HG02610 (cell line): Measurements from ENCODE around the gene TTC7B.

Source experiments
- ATAC-seq: cut with Tn5 transposase; IDR thresholded peaks from one replicate; pipeline ENCODE4 v1.9.1; 2021; ENCODE audit warnings: mild to moderate bottlenecking, moderate library complexity; ENCODE audit not compliant: unreplicated experiment

The TTC7B gene

DNA sequence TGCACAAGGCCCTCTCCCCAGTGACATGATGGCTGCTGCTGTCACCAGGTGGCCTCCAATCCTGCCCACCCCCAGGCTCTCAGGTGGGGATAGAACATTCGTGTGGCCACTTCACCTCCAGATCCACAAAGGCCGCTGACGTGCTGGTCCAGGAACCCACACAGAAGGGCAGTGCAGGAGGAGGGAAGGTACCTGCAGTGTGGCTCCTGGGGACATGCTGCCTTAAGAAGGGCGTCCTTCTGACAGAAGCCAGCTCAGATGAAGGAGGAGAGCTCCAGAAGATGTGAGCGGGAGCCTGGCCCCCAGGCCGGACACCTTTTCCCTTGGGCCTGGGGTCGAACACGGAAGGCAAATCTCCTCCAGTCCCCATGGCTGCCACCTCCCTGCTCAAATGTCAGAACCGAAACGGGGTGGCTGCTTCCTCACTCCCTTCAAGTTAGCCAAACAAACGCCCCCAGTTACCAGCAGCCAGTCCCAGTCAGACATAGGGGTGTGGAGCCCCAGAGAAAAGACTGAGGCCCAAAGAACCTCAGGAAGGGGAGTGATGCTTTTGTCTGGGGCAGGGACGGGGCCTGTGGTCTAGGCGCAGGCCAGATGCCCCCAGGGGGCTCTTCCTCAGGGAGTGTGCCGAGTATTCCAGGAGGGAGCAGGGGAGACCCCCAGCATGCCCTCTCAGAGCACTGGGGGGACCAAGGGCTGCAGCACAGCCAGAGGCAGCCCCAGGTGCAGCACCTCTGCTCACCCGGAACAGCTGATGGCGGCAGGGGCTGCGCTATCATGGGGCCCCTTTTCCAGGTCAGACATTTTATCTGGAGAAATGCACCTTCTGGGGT, 263.5 kb downstream of the TTC7B start:
- ATAC-seq = no peak

DNA sequence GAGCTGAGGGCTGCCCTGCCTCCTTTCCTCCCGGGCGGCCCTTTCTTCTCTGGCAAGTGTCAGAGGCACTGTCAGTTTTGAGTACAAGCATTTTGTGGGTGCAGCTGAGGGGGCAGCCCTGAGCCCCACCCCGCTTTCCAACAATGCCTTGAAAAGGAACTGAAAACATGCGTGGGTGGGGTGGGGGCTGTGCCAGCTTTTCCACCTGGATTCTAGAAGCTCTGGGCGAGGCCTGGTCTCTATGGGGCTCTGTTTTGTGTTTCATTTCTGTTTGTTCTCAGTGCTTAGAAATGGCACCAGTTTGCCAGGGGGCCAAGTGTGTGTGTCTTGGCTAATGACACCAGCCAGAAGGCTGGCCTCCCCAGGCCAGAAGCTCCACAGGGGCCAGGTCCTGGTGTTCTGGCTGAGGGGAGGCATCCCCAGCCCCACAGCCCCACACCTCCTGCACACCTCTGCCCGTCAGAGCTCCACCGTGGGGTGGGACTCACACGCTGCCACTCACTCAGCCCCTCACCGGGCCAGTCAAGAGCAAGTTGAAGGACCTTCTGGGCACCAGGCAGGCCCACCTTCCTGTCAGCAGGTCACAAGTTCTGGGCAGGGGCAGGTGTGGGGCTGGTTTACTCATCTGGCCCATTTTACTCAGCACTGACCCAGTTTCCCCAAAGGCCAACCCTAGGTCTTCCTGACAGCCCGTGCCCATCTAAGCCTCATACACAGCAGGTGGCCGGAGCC, 264.3 kb downstream of the TTC7B start:
- no peak for ATAC-seq

DNA sequence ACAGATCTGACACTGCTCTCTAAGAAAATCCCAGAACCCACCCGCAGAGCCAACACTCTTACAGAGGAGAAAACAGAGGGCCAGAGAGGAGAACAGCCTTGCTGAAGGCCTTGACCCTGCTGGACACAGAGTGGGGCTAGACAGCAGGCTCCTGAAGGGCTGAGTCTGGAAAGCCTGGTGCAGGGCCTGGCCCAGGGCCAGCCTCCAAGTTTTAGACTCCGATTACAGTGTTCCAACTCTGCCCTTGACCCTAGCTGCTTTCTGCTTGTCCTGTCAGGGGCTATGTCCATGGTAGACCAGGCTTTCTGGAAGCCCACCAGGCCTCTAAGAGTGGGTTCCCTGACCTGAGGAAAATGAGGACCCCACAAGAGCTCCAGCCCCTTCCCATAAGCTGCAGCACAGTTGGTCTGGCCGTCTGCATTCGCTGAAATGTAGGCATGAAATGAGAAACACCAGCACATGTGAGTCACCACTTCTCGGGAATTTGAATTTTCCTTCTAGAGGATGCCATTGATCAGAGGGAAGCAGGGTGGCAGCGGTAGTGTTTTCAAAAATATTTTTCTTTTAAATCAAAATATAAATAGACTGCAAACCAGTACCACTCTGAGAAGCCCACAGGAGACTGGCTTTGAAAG, 265.0 kb downstream of the TTC7B start:
- no peak for ATAC-seq

DNA sequence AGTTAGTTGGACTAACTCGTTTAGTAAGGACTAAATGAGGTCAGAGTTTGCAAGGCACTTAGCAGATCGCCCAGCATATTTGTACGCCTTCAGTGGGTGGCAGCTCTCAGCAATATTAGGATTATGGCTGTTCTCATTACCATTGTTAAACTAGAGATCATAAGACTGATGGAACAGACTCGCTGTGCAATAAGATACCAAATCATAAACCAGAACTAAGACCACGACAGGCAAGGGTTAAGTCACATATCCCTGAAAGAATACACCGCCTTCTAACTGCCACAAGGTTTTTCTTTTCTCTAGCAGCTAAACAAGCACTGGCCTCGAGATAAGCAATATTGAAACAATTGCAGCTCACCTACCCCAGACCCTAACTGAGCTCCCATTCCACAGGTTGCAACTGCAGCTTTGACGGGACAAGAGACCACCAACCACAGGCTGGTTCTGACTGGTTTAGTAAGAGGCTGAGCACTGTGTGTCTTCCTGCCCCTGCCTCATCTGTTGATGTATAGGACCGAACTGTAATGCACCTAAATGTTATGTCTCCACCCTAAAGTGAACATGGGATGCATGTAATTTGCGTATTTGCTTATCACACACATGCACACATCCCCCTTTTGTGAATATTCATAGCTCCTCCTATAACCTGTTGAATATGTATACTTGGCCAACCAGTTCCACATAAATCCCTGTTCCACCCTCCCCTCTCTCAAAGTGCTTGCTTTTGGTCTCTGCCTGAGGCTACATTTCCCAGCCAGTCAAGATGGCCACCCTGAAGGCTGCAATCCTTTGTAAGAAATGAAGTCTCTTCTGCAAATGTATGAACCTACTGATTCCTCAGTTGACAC, 266.2 kb downstream of the TTC7B start:
- ATAC-seq = no peak

DNA sequence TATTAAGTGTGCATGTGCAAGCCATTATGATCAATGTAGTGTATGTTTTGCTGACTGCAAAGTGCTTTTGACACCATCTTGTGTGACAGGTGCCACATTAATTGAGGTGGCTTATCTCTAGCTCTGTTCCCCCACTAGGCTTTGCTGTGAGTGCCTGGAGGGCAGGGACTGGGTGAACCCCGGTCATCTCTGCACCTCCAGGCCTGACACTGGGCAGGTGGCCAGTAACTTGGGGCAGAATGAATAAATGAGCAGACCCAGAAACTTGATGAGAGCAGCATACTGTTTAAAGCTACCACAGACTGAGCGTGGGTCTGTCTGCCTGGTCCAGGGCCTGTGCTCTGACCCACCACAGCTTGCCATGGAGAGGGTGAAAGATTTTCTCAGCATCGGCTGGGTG, 267.8 kb downstream of the TTC7B start:
- ATAC-seq = no peak

DNA sequence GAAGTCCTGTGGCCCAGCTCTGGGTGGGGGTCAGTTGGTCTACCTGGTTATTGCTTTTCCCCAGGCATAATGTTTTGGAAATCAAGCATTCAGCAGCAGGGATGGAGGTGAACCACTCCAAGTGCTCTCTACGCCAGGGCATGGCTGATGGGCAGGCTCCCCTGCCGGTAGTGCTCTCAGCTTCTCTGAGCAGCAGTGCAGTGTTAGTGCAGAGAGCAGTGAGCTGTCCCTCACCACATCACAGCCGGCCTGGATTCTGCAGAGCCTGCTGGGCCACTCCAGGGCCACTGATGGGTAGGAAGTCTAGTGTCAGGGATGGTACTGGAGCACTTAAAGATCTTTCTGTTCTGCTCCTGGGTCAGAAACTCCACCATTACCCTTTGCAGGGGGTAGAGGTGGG, 268.3 kb downstream of the TTC7B start:
- ATAC-seq = no peak

DNA sequence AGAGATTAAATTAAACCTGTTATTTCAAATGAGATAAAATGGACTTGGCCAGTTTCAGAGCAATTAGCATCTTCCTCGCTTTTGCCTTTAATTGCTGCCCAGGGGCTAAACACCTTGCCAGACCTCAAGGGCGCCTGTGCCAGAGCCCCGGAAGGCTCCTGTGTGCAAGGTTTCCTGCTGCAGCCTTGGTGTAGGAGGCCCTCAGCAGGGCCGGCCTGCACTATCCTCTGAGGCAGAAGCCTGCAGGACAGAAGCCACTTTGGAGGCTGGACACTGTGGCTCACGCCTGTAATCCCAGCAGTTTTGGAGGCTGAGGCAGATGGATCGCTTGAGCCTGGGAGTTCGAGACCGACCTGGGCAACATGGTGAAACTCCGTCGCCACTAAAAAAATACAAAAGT, 269.0 kb downstream of the TTC7B start:
- no peak for ATAC-seq

DNA sequence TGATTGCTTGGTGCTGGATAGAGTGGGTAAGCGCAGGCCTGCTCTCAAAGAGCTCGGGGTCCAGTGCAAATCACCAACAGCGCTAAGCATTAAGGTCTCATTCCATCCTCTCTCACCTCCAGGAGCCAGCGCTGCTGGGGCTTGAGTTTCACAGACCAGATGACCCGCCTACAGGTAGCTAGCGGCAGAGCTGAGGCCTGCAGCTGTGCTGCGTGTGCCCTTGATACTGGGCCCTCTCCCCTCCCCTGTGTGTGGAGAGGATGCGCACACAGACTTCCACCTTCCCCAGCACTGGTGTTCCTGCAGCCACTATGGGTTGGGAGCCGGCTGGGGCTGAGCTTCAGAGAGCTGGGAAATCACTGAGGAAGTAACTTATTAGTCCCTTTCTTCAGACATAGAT, 269.5 kb downstream of the TTC7B start:
- ATAC-seq = no peak

DNA sequence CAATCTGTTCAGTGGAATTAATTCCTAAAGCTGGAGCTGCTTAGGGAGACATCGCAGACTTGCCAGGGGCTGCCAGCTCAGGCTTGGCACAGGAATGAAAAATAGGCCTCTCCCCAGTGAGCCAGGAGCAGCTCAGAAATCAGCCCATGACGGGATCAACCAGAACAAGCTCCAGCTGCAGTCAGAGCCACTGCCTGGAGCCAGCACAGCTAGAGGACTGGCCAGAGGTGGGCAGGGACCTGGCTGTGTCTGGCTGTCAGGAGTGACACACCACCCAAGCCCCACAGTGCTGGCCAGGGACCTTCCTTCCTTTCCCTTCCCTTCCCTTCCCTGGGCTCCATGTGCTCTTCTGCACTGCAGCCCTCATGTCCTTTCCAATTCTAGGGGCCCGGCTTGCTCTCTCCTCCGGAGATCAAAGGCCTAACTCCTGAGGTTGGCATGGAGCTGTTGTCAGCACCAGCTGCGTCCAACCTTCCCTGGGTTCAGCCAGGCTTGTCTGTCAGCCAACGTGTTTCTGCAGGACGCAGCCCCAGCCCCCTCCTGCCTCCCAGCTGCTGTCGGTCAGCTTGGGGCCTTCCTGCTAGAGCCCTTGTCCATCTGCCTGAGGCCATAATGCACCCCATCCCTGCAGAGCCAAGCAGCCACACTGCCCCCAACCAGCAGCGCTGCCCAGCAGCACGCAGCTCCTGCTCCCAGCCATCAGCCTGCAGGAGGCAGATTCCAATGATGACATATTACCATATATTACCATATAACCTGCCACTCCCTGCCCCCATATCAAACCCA, 270.1 kb downstream of the TTC7B start:
- no peak for ATAC-seq

DNA sequence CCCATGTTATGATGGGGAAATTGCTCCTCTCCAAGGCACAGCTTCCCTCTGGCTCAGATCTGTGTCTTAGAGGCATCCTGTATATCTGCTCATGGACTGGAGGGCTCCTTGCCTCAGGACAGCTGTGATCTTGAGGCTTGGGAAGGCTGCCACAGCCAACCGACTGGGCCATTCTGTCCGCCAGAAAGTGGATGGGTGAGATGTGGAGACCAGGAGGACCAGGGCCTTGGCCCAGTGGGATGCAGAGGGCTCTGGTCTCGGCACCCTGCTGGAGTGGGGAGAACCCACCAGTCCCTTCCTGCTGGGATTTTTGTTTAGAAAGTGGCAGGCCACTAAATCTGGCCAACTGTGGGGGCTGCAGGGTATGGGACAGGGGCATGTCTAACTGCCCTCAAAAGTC, 270.8 kb downstream of the TTC7B start:
- no peak for ATAC-seq

DNA sequence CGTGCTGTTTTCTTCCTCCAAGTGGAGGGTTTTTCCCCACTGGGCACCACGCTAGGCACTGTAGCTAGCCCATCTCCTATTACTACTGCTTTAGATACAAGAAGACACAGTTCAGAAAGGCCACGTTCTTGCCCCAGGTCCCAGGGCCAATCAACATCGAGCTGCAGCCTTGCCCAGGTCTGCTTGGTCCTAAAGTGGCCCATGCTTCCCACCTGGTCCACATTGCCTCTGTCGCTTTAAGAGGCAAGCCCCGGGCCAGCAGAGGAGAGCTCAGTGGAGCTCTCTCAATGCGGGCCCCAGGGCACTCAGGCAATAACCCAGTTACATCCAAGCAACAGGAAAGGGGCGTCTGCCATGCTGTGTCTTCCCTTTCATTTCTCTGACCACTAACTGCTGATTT, 271.3 kb downstream of the TTC7B start:
- no peak for ATAC-seq

DNA sequence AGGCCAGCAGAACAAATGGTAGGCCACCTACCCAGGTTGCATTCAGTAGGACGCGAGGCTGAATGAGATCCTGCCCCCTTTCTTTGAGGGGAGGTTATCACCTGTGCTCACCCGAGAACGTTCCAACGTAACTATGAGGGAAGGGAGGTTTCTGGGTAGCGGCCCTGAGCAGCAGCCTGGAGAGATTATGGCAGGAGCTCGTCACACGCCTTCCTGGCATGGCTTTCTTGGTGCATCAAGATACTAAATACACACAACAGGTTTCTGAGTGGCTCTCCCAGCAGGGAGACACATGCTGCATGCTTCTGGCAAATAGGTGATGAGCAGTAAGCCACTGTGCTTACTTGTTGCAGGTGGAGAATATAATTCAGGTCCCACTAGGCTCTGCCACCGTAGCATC, 271.7 kb downstream of the TTC7B start:
- no peak for ATAC-seq

DNA sequence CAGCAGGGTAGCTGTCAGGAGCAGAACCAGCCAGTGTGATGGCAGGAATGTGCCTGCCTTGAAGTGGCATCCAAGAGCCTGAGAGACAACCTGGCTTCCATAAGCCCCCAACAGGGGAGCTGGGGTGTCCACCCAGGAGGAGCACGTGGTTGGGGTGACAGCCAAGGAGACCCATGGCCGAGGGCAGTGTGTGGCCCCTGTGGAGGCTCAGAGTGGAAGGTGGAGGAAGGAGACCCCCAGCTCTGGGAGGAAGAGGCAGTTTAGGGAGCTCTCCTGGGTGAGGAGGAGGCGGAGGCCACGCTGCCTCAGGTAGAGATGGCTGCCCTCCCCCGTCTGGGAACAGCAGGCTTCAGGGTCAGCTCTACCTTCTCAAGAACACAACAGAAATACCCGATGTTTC, 272.4 kb downstream of the TTC7B start:
- ATAC-seq = no peak

DNA sequence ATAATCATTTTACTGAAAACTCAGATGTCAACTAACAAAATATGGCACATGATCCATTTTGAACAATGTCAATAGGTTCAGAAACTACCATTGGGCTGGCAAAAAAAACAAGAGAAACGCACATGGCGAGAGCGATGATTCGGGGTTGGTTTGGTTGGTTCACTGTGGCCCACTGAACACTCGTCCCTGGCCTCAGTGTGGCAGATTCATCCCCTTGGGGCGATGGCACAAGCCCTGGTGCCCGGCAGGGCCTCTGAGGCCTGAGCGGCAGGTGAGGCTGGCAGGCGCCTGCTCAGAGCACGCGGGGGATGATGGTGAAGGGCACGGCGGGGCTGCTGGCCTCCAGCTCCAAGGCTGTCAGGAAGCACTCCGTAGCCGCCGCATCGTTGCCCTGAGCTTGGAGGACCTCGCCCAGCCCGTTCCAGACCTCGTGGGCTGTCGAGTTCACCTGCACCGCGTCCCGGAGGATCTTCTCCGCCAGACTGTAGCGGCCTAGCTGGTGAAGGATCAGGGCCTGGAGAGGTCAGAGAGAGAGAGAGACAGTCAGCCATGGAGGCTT, 275.1 kb downstream of the TTC7B start:
- no peak for ATAC-seq

DNA sequence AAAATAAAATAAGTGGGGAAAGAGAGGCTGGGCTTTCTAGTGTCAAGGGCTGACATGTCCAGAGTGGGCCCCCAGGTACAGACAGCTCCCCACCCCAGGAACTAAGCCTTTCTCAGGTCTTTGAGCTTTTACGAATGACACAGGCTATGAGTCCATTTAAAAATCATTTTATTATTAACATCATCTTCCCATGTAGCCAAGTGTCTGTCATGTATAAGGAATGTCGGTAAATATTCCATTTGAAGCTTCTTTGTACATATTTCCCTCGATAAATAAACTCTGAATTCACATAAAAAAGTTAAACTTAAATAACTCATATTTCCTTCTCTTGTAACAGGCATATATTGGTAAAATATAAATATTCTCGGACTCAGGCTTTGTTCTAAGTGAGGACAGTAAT, 275.8 kb downstream of the TTC7B start:
- ATAC-seq = no peak

DNA sequence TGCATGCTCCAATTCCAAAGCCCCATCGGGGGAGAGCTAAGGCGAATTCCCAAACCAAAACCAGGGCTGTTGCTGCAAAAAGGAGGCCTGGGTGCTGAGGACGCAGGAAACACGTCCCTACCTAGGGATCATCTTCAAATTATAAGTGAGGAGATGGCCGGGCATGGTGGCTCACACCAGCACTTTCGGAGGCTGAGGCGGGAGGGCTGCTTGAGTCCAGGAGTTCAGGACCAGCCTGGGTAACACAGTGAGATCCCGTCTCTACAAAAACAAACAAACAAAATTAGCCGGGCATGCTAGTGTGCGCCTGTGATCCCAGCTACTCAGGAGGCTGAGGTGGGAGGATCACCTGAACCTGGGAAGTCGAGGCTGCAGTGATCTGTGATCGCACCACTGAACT, 276.2 kb downstream of the TTC7B start:
- ATAC-seq = no peak

DNA sequence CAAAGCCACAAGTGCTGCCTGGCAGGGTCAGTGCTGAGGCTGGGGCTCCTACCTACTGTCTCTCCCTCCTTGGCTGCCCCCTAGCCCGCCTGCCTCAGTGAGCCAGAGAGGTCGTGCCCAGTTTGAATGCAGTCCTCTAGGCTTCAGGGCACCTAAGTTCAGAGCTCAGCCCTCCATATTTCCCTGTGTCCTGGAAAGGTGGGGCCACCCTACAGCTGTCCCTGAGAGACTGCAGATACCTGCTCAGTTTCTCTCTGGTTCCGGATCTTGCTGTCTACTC, 276.8 kb downstream of the TTC7B start:
- ATAC-seq = no peak

DNA sequence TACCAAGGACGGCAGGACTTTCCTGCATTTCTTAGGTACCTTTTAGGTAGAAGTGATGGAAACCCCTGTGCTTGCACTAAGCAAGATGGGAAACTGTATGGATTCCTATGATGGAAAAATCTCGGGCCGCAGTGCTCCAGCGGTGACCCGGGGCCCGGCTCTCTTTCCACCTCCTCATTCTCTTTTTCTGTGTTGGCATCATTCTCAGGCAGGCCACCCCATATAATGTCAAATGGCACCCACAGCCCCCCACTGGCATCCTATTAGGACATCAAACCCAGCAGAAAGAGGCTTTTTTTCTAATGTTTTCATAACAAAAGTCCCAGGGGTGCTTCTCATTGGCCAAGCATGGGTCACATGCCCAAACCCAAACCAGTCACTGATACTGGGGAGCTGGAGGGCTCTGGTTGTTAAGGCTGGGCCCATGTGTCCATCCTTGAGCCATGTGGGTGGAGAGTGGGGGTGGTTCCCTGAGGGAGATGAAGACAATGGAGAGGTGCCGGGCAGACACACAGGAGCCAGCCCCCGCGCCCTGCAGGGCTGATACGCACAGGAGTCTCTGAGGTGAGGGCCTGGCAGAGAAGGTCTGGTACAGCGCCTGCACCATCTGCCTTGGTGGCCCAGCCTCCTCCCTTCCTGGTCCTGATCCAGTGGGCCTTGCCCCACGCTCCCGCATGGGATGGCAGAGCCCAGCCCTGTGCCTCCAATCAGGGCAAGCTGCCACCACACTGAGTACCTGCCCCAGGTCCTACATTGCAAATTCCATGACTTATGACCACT, 277.3 kb downstream of the TTC7B start:
- ATAC-seq = no peak

DNA sequence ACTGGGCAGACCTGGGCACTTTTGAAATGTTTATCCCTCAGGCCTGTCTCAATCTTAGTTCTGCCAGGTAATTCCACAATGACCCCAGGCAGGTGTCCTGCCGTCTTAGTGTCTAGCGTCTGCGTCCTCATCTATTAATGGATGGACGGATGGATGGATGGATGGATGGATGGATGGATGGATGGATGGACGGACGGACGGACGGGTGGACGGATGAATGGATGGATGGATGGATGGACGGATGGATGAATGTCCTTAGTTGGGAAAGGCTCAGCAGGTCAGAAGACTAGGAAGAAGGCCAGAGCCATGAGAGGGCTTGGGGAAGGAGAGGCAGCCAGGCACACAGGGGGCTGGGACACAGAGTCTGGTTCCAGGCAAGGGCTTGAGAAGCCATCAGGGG, 278.1 kb downstream of the TTC7B start:
- no peak for ATAC-seq
